ENCODE measurements around the gene OR10H3. TPM values are rescaled to one million over a fixed set of nuclear protein-coding genes. Genes with fewer than 3 reads are reported as not detected.

Gene OR10H3
- total and polyA plus RNA-seq, 9 donors = not detected

DNA sequence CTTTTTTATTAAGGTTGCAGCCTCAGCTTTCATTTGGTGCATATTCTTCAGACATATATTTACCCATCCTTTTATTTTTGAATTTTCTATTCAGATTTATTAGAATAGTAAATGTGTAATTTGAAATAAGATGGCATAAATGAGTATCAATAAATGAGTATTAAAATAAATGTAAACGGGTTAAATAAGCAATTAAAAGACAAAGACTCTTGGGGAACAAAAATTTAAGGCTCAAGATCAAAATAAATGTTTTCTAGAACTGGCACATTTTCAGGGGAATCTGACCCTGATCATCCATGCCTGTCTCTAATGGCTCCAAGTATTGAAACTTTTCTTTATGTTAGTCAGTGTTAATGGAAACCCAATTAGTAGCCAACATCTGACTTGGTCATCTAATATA lies 3.0 kb downstream of the OR10H3 start:
- Histone ChIP-seq H3K27me3 (no peaks in the 10 kb centered on the region), H3K9me3 (no peaks in the 10 kb centered on the region), H3K36me3 (no peaks in the 10 kb centered on the region), H3K4me3 (no peak overlapping the region), H3K4me1 (ENCODE audit: insufficient read depth) (no peaks in the 10 kb centered on the region), H3K27ac (no peak overlapping the region)
- no peak for TF ChIP-seq EP300 (IDR thresholded peaks at IDR 0.05)
- TF ChIP-seq POLR2A (IDR thresholded peaks at IDR 0.05) = no peak
- TF ChIP-seq, protein P1, sequence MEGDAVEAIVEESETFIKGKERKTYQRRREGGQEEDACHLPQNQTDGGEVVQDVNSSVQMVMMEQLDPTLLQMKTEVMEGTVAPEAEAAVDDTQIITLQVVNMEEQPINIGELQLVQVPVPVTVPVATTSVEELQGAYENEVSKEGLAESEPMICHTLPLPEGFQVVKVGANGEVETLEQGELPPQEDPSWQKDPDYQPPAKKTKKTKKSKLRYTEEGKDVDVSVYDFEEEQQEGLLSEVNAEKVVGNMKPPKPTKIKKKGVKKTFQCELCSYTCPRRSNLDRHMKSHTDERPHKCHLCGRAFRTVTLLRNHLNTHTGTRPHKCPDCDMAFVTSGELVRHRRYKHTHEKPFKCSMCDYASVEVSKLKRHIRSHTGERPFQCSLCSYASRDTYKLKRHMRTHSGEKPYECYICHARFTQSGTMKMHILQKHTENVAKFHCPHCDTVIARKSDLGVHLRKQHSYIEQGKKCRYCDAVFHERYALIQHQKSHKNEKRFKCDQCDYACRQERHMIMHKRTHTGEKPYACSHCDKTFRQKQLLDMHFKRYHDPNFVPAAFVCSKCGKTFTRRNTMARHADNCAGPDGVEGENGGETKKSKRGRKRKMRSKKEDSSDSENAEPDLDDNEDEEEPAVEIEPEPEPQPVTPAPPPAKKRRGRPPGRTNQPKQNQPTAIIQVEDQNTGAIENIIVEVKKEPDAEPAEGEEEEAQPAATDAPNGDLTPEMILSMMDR (IDR thresholded peaks at IDR 0.05) = no peak
- no peak for DNase-seq
- intact Hi-C loops (cut with DNase I) = no loop called here
- WGBS, 3 donors = 70 to 76% (median 73%) methylated on average over 1 of the region's 1 CpG

DNA sequence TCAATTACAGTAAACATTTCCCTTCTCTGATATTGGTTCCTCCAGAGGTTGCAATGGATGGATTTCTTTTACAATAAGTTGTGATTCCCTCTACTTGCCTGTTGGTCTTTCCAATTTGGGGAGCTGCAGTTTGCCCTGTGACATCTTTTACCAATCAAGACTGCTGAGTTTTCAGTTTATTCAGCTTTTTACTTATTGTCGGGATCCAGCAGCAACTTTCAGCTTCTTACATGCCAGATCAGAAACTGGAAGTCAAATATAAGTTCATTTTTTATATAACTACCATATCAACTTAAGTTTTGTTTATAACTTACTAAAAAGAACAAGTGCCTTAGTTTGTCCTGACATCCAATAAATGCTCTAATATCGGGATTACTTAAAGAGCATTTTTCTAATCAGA lies 10.5 kb downstream of the OR10H3 start:
- Histone ChIP-seq H3K27ac (no peak overlapping the region), H3K4me1 (ENCODE audit: insufficient read depth) (no peaks in the 10 kb centered on the region), H3K4me3 (no peak overlapping the region), H3K27me3 (no peaks in the 10 kb centered on the region), H3K9me3 (no peaks in the 10 kb centered on the region), H3K36me3 (no peaks in the 10 kb centered on the region)
- WGBS, 3 donors = 75 to 86% (median 81%) methylated on average over 2 of the region's 2 CpGs
- intact Hi-C loops (cut with DNase I) = no loop called here
- DNase-seq = no peak
- TF ChIP-seq EP300 (IDR thresholded peaks at IDR 0.05) = no peak
- TF ChIP-seq, protein P1 (IDR thresholded peaks at IDR 0.05) = no peak
- no peak for TF ChIP-seq POLR2A (IDR thresholded peaks at IDR 0.05)

DNA sequence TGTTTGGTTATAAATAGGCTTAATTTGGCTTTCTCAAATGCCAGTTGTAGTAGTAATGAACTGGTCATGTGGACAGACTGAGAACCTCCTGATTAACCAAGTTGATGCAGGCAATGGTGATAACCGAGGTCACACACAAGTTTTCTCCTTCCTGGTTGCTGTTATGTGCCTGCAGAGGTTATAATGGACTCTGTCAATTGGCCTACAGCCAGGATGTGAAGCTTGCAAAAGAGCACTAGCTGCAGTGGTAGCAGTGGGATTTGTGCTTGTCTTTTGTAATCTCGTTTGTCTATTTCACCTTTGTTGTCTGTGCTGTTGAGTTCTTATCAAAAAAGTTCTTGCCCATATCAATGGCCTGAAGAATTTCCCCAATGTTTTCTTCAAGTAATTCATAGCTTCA lies 20.6 kb downstream of the OR10H3 start:
- no peaks in the 10 kb centered on the region for H3K9me3 ChIP-seq
- no peaks in the 10 kb centered on the region for H3K36me3 ChIP-seq
- no peak overlapping the region for H3K27ac ChIP-seq
- intact Hi-C loops (cut with DNase I) = no loop called here
- TF ChIP-seq EP300 (IDR thresholded peaks at IDR 0.05) = no peak
- no peak for TF ChIP-seq POLR2A (IDR thresholded peaks at IDR 0.05)
- TF ChIP-seq, protein P1 (IDR thresholded peaks at IDR 0.05) = no peak
- H3K27me3 ChIP-seq = no peaks in the 10 kb centered on the region
- H3K4me1 ChIP-seq (ENCODE audit: insufficient read depth) = no peaks in the 10 kb centered on the region
- no peak for DNase-seq
- H3K4me3 ChIP-seq = no peak overlapping the region
- WGBS, 3 donors = 65 to 75% (median 67%) methylated on average over 2 of the region's 2 CpGs

DNA sequence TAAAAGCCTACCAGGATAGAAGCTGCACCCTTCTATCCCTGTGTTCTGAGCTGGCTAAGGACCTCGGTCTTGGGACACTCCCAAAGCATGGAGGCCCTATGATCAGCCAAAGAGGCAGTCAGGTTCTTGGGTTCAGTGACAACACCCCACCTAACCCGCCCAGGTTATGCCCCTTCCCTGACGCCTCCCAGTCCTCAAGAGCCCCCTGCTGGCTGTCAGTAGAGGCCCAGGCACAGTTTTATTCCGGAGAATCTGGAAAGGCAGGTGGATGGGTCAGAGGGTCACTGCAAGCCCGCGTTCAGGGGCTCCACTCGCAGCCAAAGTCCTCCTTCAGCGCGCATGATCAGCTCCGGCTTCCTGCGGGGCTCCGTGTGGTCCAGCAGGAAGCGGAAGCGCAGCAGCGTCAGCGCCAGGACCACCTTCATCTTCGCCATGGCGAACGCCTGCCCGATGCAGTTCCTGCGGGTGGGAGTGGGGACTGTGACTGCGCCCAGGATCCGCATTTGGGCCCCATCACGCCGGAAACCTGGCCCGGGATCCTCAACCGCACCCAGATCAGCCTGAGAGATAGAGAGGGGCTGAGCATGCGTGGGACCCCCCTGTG lies 22.3 kb downstream of the OR10H3 start:
- intact Hi-C loops (cut with DNase I) = no loop called here

More for the DNA sequence above, 22.3 kb downstream of the OR10H3 start:
- no peak overlapping the region for H3K27ac ChIP-seq
- WGBS, 3 donors = 35 to 53% (median 45%) methylated on average over 25 to 28 of the region's 28 CpGs
- DNase-seq = no peak
- H3K4me1 ChIP-seq (ENCODE audit: insufficient read depth) = no peaks in the 10 kb centered on the region
- no peak overlapping the region for H3K4me3 ChIP-seq
- H3K36me3 ChIP-seq = no peaks in the 10 kb centered on the region
- no peaks in the 10 kb centered on the region for H3K27me3 ChIP-seq
- no peaks in the 10 kb centered on the region for H3K9me3 ChIP-seq
- TF ChIP-seq POLR2A (IDR thresholded peaks at IDR 0.05) (no peak), EP300 (IDR thresholded peaks at IDR 0.05) (no peak)
- TF ChIP-seq, protein P1 (IDR thresholded peaks at IDR 0.05) = no peak

Data from ovary (tissue), 9 donors.